Left renal pelvis (tissue), 4 donors: Measurements from ENCODE around the gene USP28. TPM values are rescaled to one million over a fixed set of nuclear protein-coding genes. Genes with fewer than 3 reads are reported as not detected.
A peak's percentile ranks its signal among the peaks of the same experiment; 100 is the strongest.
"Not testable (repeated sequence)": the region's sequence is repeated elsewhere in the genome, so short reads cannot be mapped to it uniquely, and the experiment has no call there.

ENCODE experiments used
- DNase-seq, 4 donors: peaks; one replicate each; pipeline ENCODE4 v3.0.0-alpha.2; 2013; ENCODE audit warnings: low read depth in 4 of 4, low spot score in 3 of 4
- polyA plus RNA-seq, 4 donors: library from polyadenylated mRNA; unstranded; fragments of 120-200 nt; gene quantifications; one replicate each; pipeline ENCODE4 v1.2.1, GENCODE V29; 2013; ENCODE audit not compliant: insufficient read length in 4 of 4

USP28 gene, protein sequence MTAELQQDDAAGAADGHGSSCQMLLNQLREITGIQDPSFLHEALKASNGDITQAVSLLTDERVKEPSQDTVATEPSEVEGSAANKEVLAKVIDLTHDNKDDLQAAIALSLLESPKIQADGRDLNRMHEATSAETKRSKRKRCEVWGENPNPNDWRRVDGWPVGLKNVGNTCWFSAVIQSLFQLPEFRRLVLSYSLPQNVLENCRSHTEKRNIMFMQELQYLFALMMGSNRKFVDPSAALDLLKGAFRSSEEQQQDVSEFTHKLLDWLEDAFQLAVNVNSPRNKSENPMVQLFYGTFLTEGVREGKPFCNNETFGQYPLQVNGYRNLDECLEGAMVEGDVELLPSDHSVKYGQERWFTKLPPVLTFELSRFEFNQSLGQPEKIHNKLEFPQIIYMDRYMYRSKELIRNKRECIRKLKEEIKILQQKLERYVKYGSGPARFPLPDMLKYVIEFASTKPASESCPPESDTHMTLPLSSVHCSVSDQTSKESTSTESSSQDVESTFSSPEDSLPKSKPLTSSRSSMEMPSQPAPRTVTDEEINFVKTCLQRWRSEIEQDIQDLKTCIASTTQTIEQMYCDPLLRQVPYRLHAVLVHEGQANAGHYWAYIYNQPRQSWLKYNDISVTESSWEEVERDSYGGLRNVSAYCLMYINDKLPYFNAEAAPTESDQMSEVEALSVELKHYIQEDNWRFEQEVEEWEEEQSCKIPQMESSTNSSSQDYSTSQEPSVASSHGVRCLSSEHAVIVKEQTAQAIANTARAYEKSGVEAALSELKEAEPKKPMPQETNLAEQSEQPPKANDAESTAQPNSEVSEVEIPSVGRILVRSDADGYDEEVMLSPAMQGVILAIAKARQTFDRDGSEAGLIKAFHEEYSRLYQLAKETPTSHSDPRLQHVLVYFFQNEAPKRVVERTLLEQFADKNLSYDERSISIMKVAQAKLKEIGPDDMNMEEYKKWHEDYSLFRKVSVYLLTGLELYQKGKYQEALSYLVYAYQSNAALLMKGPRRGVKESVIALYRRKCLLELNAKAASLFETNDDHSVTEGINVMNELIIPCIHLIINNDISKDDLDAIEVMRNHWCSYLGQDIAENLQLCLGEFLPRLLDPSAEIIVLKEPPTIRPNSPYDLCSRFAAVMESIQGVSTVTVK
- polyA plus RNA-seq, result 10 to 100 TPM; 38.9 to 47.5 (median 45.9) TPM

GRCh38 chr11:113875234-113876073, at the start of gene USP28:
USP28 (minus strand) TSS chr11:113875572; CDS start chr11:113875501, 71 bp downstream.
- peak; percentile 89 to 97 (median 94) for DNase-seq

DNA sequence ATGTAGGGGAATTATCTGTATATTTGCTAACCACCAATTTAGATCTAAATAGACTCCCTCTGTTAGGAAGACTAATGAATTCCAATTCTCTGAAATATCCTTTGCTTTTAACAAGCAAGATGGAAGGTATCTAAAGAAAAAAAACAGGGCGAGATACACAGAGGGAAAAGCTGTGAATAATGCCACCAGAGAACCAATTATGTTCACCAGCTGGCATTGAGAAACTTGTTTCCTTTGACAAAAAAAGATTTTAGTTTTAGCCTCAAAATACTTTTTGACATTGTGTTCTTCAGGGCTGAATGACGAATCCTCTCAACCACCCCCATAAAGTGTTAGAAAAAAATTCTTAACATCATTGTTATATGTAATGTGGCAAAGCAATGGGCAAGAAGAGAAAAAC, 48.2 kb upstream of the USP28 start:
- no peak for DNase-seq

- not testable (repeated sequence) for DNase-seq
Measured at GRCh38 chr11:113911491-113911890, 36.1 kb upstream of the USP28 start.

DNA sequence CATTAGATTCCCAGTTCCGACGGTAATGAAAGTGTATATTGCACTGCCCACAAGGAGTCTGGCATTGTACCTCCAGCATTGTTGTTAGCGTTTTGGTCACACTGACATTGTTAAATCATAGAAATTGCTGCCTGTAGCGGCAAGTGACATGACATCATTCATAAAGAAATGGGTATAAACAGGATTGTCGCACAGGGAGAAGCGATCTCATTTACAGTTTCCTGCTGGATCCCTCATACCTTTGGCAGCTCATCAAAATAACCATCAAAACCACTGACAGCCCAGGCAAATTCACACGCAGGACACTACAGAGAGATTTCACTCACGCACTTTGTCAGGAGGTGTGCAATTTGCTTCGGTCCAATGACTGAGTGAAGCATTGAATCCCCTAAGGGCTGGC, 32.7 kb upstream of the USP28 start:
- DNase-seq, result no peak

DNA sequence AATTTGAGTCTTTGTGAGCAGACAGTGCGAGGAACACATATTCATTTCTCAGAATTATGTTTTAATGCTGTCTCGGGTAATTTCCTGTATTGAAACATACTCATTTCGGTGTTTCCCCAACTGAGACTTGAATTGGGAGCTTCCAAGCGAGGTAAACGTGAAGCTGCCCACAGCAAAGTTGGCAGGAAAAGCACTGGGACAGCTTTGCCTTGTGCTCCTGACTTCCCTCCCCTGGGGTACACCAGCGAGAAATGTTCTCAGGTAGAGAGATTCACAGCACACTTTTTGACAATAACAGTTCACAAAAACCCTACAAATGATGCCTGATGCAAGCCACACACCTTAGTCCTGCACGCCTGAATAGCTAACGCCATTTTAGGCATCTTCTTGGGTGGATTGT, 32.3 kb upstream of the USP28 start:
- DNase-seq, result no peak

GRCh38 chr11:113907152-113907551, 31.8 kb upstream of the USP28 start:
- no peak for DNase-seq

GRCh38 chr11:113906516-113906915, 31.1 kb upstream of the USP28 start:
- no peak for DNase-seq

- DNase-seq, result no peak
Measured at GRCh38 chr11:113906038-113906437, 30.7 kb upstream of the USP28 start.

GRCh38 chr11:113904379-113905101, 29.2 kb upstream of the USP28 start, which contains the start of gene HTR3B:
HTR3B (plus strand) TSS chr11:113904796; CDS start chr11:113904934, 138 bp downstream.
- DNase-seq, result no peak

DNA sequence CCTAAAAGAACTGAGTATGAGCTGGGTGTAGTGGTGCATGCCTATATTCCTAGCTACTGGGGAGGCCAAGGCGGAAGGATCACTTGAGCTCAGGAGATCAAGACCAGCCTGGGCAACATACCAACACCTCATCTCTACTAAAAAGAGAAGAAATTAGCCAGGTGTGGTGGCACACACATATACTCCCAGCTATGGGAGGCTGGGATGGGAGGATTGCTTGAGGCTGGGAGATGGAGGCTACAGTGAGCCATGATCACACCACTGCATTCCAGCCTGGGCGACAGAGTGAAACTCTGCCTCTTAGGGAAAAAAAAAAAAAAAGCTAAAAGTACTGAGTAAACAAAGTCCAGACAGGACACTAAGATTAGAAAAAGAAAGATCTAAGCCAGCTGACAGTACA, 25.8 kb upstream of the USP28 start:
- DNase-seq, result no peak

GRCh38 chr11:113896156-113896879, 20.9 kb upstream of the USP28 start:
- no peak for DNase-seq

- DNase-seq, result no peak
Measured at GRCh38 chr11:113895367-113896155, 20.2 kb upstream of the USP28 start.

- DNase-seq, result no peak
Measured at GRCh38 chr11:113894421-113894996, 19.1 kb upstream of the USP28 start.

DNA sequence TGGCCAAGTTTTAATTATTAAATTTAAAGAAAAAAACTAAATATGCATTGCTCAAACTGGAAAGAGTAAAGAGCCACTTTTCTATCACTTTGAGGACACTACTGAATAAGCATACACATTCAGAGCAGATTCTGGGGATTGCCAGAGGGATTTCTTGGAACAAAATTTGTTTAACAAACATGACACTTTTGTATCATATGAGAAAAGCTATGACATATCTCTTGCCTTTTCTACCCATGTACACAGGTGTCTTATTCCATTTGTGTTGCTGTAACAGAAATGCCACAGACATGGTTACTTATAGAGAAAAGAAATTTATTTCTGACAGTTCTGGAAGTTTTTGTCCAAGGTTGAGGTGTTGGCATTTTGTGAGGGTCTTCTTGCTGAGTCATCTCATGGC, 13.5 kb upstream of the USP28 start:
- no peak for DNase-seq

DNA sequence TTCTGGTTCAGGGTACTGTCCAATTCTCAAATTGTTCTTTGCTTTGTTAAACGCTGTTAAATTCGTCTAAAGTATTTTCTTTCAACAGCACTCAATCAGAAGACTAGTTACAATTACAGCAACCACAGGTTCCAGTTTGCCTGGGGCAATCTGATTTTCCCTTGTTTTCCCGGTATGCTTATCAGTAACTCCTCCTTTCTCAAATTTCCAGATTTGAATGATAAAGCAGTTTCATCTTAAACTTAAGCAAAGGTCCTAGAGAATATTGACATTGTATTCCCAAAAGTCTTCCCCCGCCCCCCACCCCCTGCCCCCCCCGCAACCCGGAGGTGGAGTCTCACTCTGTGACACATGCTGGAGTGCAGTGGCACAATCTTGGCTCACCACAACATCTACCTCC, 10.5 kb upstream of the USP28 start:
- no peak for DNase-seq

- DNase-seq, result no peak
Measured at GRCh38 chr11:113884361-113884836, 9.0 kb upstream of the USP28 start.

DNA sequence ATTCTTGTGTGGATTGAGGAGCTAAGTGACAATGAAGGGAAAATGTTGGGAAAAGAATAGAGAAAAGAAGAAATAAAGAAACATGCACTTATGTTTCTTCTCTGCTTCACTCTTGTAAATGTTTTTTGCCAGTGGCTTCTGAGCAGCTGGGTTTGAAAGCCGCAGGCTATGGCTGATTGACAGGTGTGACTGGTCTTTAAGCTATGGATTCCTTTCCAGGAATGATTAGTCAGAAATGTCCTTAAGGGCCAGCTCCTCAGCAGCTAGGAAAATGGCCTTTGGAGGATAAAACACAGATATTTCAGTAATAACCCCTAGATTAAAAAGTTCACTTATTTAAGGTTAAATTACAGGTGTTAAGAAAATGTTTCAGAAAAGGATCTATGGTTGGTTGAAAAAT, 6.5 kb upstream of the USP28 start:
- no peak for DNase-seq
